C4-2B (cell line): ENCODE results near the gene CTSW.
A peak's percentile ranks its signal among the peaks of the same experiment; 100 is the strongest.

Experiments used
- H3K27ac ChIP-seq: fragments of 450-650 bp; 2 replicates; pipeline ENCODE4 v1.5.1; 2017
- CTCF ChIP-seq: fragments of 450-650 bp; conservative IDR thresholded peaks from 2 replicates; pipeline ENCODE4 v1.5.1; 2017; ENCODE audit warnings: mild to moderate bottlenecking
- ZFX ChIP-seq: fragments of 450-650 bp; IDR thresholded peaks from 2 replicates; pipeline ENCODE4 v1.6.1; 2017

Gene CTSW

GRCh38 chr11:65849366-65849765 lies 30.3 kb upstream of the CTSW start:
- TF ChIP-seq CTCF (no peak), ZFX (no peak)
- no peak overlapping the region for H3K27ac ChIP-seq

GRCh38 chr11:65849771-65850216 lies 29.8 kb upstream of the CTSW start:
- TF ChIP-seq CTCF (no peak), ZFX (no peak)
- no peak overlapping the region for H3K27ac ChIP-seq

- H3K27ac ChIP-seq, result no peak overlapping the region
- no peak for TF ChIP-seq ZFX
- no peak for TF ChIP-seq CTCF
Observed at GRCh38 chr11:65850217-65851082, 29.2 kb upstream of the CTSW start.

GRCh38 chr11:65851083-65851579 lies 28.5 kb upstream of the CTSW start:
- H3K27ac ChIP-seq, result no peak overlapping the region
- no peak for TF ChIP-seq ZFX
- TF ChIP-seq CTCF, result peak; percentile 61

- no peak overlapping the region for H3K27ac ChIP-seq
- TF ChIP-seq ZFX, result no peak
Observed at GRCh38 chr11:65851811-65852507, 27.7 kb upstream of the CTSW start.

- no peak for TF ChIP-seq ZFX
- no peak for TF ChIP-seq CTCF
- H3K27ac ChIP-seq, result no peak overlapping the region
Observed at GRCh38 chr11:65852508-65853245, 27.0 kb upstream of the CTSW start.

GRCh38 chr11:65853246-65853979 lies 26.2 kb upstream of the CTSW start:
- TF ChIP-seq CTCF, result peak; percentile 5; the same call in 1 of the 2 replicates
- TF ChIP-seq ZFX, result no peak
- no peak overlapping the region for H3K27ac ChIP-seq
